HCT116 (cell line): ENCODE results near the gene EXOC6B. TPM values are rescaled to one million over a fixed set of nuclear protein-coding genes. Genes with fewer than 3 reads are reported as not detected.

Experiments used
- ATAC-seq: fragments of 200-7000 bp; cut with Tn5 transposase; 2 replicates; pipeline ENCODE4 v1.9.1; 2020; ENCODE audit warnings: mild to moderate bottlenecking, moderate library complexity
- BruUV-seq: library from RNA; stranded (reverse); fragments of 400-500 nt; replicated peaks from 2 replicates; lab custom pipeline; 2021; lab: Mats Ljungman, UMichigan
- CTCF ChIA-PET: fragments of 300-600 bp; sonication (Branson Sonifier 250); formaldehyde crosslinking; loops from one replicate; lab custom pipeline; 2021; ENCODE audit warnings: antibody characterized with exemption; lab: Charles Lee
- POLR2A ChIA-PET: fragments of 300-600, 350-600 bp; sonication (Branson Sonifier 250); formaldehyde crosslinking; loops from one replicate; lab custom pipeline; 2021; ENCODE audit warnings: antibody characterized with exemption; lab: Charles Lee
- RAD21 ChIA-PET, 2 experiments: fragments of 300-600 bp; sonication (Branson Sonifier 250); formaldehyde crosslinking; loops; one replicate each; lab custom pipeline; 2023; ENCODE audit warnings: low total read pairs in 2 of 2; ENCODE audit not compliant: uncharacterized antibody in 2 of 2, unreplicated experiment in 2 of 2, low non-redundant PET in 1 of 2; lab: Charles Lee
- DNase-seq: peaks from one replicate; pipeline ENCODE4 v3.0.0-alpha.2; 2010; ENCODE audit warnings: low read depth, low spot score
- H2AFZ ChIP-seq: fragments of 200-600 bp; shearing (Covaris generic), sonication (generic); 2 replicates; pipeline ENCODE4 v1.6.1; 2017; ENCODE audit warnings: low read depth, mixed run types, mixed read lengths, antibody characterized with exemption, low read length; ENCODE audit not compliant: poor library complexity, severe bottlenecking
- H3K27ac ChIP-seq: 2 replicates; pipeline ENCODE4 v1.5.1; 2012; ENCODE audit warnings: low read depth, low read length
- H3K27me3 ChIP-seq: fragments of 200-600 bp; sonication (generic); 2 replicates; pipeline ENCODE4 v1.6.1; 2016; ENCODE audit warnings: mixed run types, low read length, mixed read lengths; ENCODE audit not compliant: insufficient read depth
- H3K36me3 ChIP-seq, 2 experiments: fragments of 200-500 bp in 1 of 2; fragments of 200-600 bp in 1 of 2; sonication (Bioruptor generic) in 1 of 2; sonication (generic) in 1 of 2; 2 replicates each; pipeline versions ENCODE4 v1.5.1 to v1.6.1; 2014 to 2016; ENCODE audit warnings: low read length in 2 of 2, inconsistent platforms in 1 of 2, mixed read lengths in 1 of 2, mixed run types in 1 of 2; ENCODE audit not compliant: insufficient read depth in 2 of 2, control insufficient read depth in 1 of 2
- H3K4me1 ChIP-seq, 2 experiments: fragments of 200-600 bp in 1 of 2; sonication (generic) in 1 of 2; 2 replicates each; pipeline versions ENCODE4 v1.5.1 to v1.6.1; 2012 to 2017; ENCODE audit warnings: low read length in 2 of 2, inconsistent platforms in 1 of 2, mild to moderate bottlenecking in 1 of 2, mixed read lengths in 1 of 2, mixed run types in 1 of 2, moderate library complexity in 1 of 2; ENCODE audit not compliant: insufficient read depth in 2 of 2, control insufficient read depth in 1 of 2
- H3K4me2 ChIP-seq: fragments of 200-600 bp; sonication (generic); 2 replicates; pipeline ENCODE4 v1.6.1; 2017; ENCODE audit warnings: mixed run types, low read length, mixed read lengths
- H3K4me3 ChIP-seq, 2 experiments: fragments of 200-600 bp in 1 of 2; sonication (generic) in 1 of 2; replicated peaks in 1 of 2; 2 replicates each; pipeline ENCODE4 v1.5.1; 2011 to 2016; ENCODE audit warnings: low read length in 2 of 2, control low read depth in 1 of 2, low read depth in 1 of 2, mild to moderate bottlenecking in 1 of 2, mixed read lengths in 1 of 2, mixed run types in 1 of 2
- H3K79me2 ChIP-seq: fragments of 200-600 bp; sonication (generic); 2 replicates; pipeline ENCODE4 v1.6.1; 2017; ENCODE audit warnings: mild to moderate bottlenecking, mixed run types, low read length, moderate library complexity, mixed read lengths; ENCODE audit not compliant: insufficient read depth
- H3K9ac ChIP-seq: fragments of 200-600 bp; sonication (generic); 2 replicates; pipeline ENCODE4 v1.6.1; 2016; ENCODE audit warnings: low read length, mixed read lengths
- H3K9me2 ChIP-seq: fragments of 200-600 bp; sonication (generic), shearing (Covaris generic); 2 replicates; pipeline ENCODE4 v1.6.1; 2017; ENCODE audit warnings: mixed run types, mild to moderate bottlenecking, moderate library complexity; ENCODE audit not compliant: insufficient read depth
- H3K9me3 ChIP-seq, 2 experiments: fragments of 200-500 bp in 1 of 2; fragments of 200-600 bp in 1 of 2; sonication (Bioruptor generic) in 1 of 2; sonication (generic) in 1 of 2; 2 replicates each; pipeline ENCODE4 v1.6.1; 2014 to 2017; ENCODE audit warnings: low read length in 2 of 2, mixed read lengths in 2 of 2, inconsistent platforms in 1 of 2, low read depth in 1 of 2, mild to moderate bottlenecking in 1 of 2, mixed run types in 1 of 2, moderate library complexity in 1 of 2; ENCODE audit not compliant: control insufficient read depth in 1 of 2, insufficient read depth in 1 of 2
- H4K20me1 ChIP-seq: fragments of 200-600 bp; sonication (generic), shearing (Covaris generic); 2 replicates; pipeline ENCODE4 v1.6.1; 2017; ENCODE audit warnings: mixed run types, mild to moderate bottlenecking, moderate library complexity; ENCODE audit not compliant: insufficient read depth
- CEBPB ChIP-seq: IDR thresholded peaks from 2 replicates; pipeline ENCODE4 v1.6.1; 2012; ENCODE audit warnings: low read depth
- CTCF ChIP-seq, 3 experiments: fragments of 200-600 bp in 1 of 3; sonication (generic) in 1 of 3; IDR thresholded peaks in 2 of 3; conservative IDR thresholded peaks in 1 of 3; 2 replicates each; pipeline ENCODE4 v1.5.1; 2012 to 2017; ENCODE audit warnings: low read depth in 2 of 3, low read length in 2 of 3, antibody characterized with exemption in 1 of 3, borderline replicate concordance in 1 of 3, control low read depth in 1 of 3, mild to moderate bottlenecking in 1 of 3, mixed read lengths in 1 of 3, mixed run types in 1 of 3, moderate library complexity in 1 of 3; ENCODE audit not compliant: insufficient read depth in 1 of 3
- EGR1 ChIP-seq: IDR thresholded peaks from 2 replicates; pipeline ENCODE4 v1.6.1; 2012; ENCODE audit warnings: low read depth
- ELF1 ChIP-seq: IDR thresholded peaks from 2 replicates; pipeline ENCODE4 v1.6.1; 2012; ENCODE audit warnings: low read depth, borderline replicate concordance
- EZH2 ChIP-seq: fragments of 200-600 bp; sonication (generic); IDR thresholded peaks from 2 replicates; pipeline ENCODE4 v1.6.1; 2017; ENCODE audit warnings: antibody characterized with exemption, mixed run types
- FOSL1 ChIP-seq: IDR thresholded peaks from 2 replicates; pipeline ENCODE4 v1.6.1; 2012; ENCODE audit warnings: low read depth
- POLR2AphosphoS5 ChIP-seq: IDR thresholded peaks from 2 replicates; pipeline ENCODE4 v1.6.1; 2011; ENCODE audit warnings: mild to moderate bottlenecking, low read depth, low read length, moderate library complexity
- RAD21 ChIP-seq: IDR thresholded peaks from 2 replicates; pipeline ENCODE4 v1.6.1; 2012; ENCODE audit warnings: low read depth, mild to moderate bottlenecking
- SIN3A ChIP-seq: IDR thresholded peaks from 2 replicates; pipeline ENCODE4 v1.6.1; 2012; ENCODE audit warnings: low read depth
- ZFX ChIP-seq: fragments of 450-650 bp; IDR thresholded peaks from 2 replicates; pipeline ENCODE4 v1.6.1; 2017
- ZNF274 ChIP-seq: fragments of 200-500 bp; sonication (Bioruptor generic); IDR thresholded peaks from 2 replicates; pipeline ENCODE4 v1.6.1; 2014; ENCODE audit warnings: mild to moderate bottlenecking, low read depth, low read length, inconsistent platforms
- intact Hi-C: fragments of 100-400 bp; cut with micrococcal nuclease; formaldehyde crosslinking; loops from 2 replicates; pipeline ENCODE4 v1.10.0; 2022
- total RNA-seq: library from RNA; stranded (reverse); gene quantifications from one replicate; pipeline ENCODE4 v1.2.1, GENCODE V29; 2021; ENCODE audit not compliant: unreplicated experiment

The EXOC6B gene
- total RNA-seq, 1 experiment from 2014 or later, result 25.4 TPM

- TF ChIP-seq RAD21, result no peak
- TF ChIP-seq ZFX, result no peak
- TF ChIP-seq ELF1, result no peak
- no peak for TF ChIP-seq CEBPB
- TF ChIP-seq POLR2AphosphoS5, result no peak
- no peak for TF ChIP-seq SIN3A
- TF ChIP-seq EZH2, result no peak
- no peak for TF ChIP-seq ZNF274
- TF ChIP-seq CTCF (IDR thresholded peaks at IDR 0.05 in 2 of 3, conservative IDR thresholded peaks at IDR 0.05 in 1 of 3; ENCODE audit: borderline replicate concordance in 1 of 3, insufficient read depth in 1 of 3, low read depth in 2 of 3, low read length in 2 of 3), result no peak
- TF ChIP-seq EGR1, result no peak
- TF ChIP-seq FOSL1, result no peak
- H3K36me3 ChIP-seq, result no peaks in the 10 kb centered on the region
- no peak overlapping the region for H3K4me3 ChIP-seq
- DNase-seq (no peak), ATAC-seq (peak; percentile 84)
- peaks cover 12% of the 10 kb centered on the region in 2 experiments for H3K4me1 ChIP-seq
- ChIA-PET CTCF (no interaction called here), RAD21 (no interaction called here), POLR2A (no interaction called here)
- no peaks in the 10 kb centered on the region for H3K27me3 ChIP-seq
- H3K9ac ChIP-seq, result no peak overlapping the region
- no peaks in the 10 kb centered on the region for H4K20me1 ChIP-seq
- peak overlapping the region; percentile 10; the same call in 1 of the 2 replicates for H3K4me2 ChIP-seq
- H2AFZ ChIP-seq, result no peak overlapping the region
- intact Hi-C loops, result no loop called here
- no TSS peak for BruUV-seq
- H3K9me2 ChIP-seq, result no peaks in the 10 kb centered on the region
- no peaks in the 10 kb centered on the region for H3K9me3 ChIP-seq
- H3K27ac ChIP-seq, result peak overlapping the region; percentile 28; the same call in 1 of the 2 replicates
- no peaks in the 10 kb centered on the region for H3K79me2 ChIP-seq
These were observed 264.1 kb downstream of the EXOC6B start for GRCh38 chr2:72561621-72562318.
